Stomach (tissue), 9 donors: ENCODE results near the gene MAB21L4. TPM values are rescaled to one million over a fixed set of nuclear protein-coding genes. Genes with fewer than 3 reads are reported as not detected.

Source experiments
- DNase-seq, 2 donors: peaks; one replicate each; pipeline versions ENCODE4 v3.0.0 to v3.0.0-alpha.2; 2013 to 2019
- H3K27ac ChIP-seq, 5 donors: fragments of 200-600 bp in 4 of 5; sonication (generic) in 4 of 5; one replicate each; pipeline ENCODE4 v1.5.1; 2013 to 2019; ENCODE audit warnings: mild to moderate bottlenecking in 1 of 5, moderate library complexity in 1 of 5
- H3K27me3 ChIP-seq, 3 donors: fragments of 200-600 bp; sonication (generic); one replicate each; pipeline ENCODE4 v1.5.1; 2017 to 2019; ENCODE audit warnings: mixed run types in 1 of 3
- H3K36me3 ChIP-seq, 4 donors: fragments of 200-600 bp; sonication (generic); 1 replicate in 3 of 4; 2 replicates in 1 of 4; pipeline ENCODE4 v1.5.1; 2016 to 2019
- H3K4me1 ChIP-seq, 4 donors: fragments of 200-600 bp; sonication (generic); one replicate each; pipeline ENCODE4 v1.5.1; 2016 to 2019
- H3K4me3 ChIP-seq, 4 donors: fragments of 200-600 bp; sonication (generic) in 3 of 4; one replicate each; pipeline ENCODE4 v1.5.1; 2016 to 2019; ENCODE audit warnings: mild to moderate bottlenecking in 1 of 4
- H3K9me3 ChIP-seq, 4 donors: fragments of 200-600 bp; sonication (generic); one replicate each; pipeline ENCODE4 v1.5.1; 2016 to 2019
- EP300 ChIP-seq: sonication (generic); formaldehyde crosslinking; IDR thresholded peaks from one replicate; pipeline ENCODE4 v1.6.1; 2017; ENCODE audit warnings: antibody characterized with exemption
- POLR2A ChIP-seq, 4 donors: fragments of 450-650 bp; IDR thresholded peaks; one replicate each; pipeline ENCODE4 v1.6.1; 2016; ENCODE audit warnings: antibody characterized with exemption in 4 of 4, control low read depth in 2 of 4, mild to moderate bottlenecking in 1 of 4, moderate library complexity in 1 of 4
- POLR2AphosphoS5 ChIP-seq, 3 donors: sonication (generic); formaldehyde crosslinking; IDR thresholded peaks; one replicate each; pipeline ENCODE4 v1.6.1; 2016; ENCODE audit warnings: antibody characterized with exemption in 3 of 3
- WGBS, 5 donors: extraction: QIAGEN DNeasy Blood & Tissue Kit in 3 of 5; methylation state at CpG; one replicate each; pipeline versions ENCODE4 v1.1.5 to v1.1.7; 2013 to 2018; 5-methylcytosine and 5-hydroxymethylcytosine counted together
- intact Hi-C: fragments of 100-400 bp; cut with DNase I; formaldehyde crosslinking; loops from one replicate; pipeline ENCODE4 v1.15.1; 2023; ENCODE audit warnings: low total_unique reads
- polyA plus RNA-seq, 3 donors: library from polyadenylated mRNA; stranded (reverse); fragments of 200-250 nt; gene quantifications; one replicate each; pipeline ENCODE4 v1.2.3, GENCODE V29; 2013
- total RNA-seq, 5 donors: library from RNA; depleted of rRNA; stranded (reverse); fragments of >200 nt; gene quantifications; one replicate each; pipeline versions ENCODE4 v1.1.0 to v1.2.3, GENCODE V29; 2014 to 2016
- TF ChIP-seq, protein P1 (sequence below), 7 experiments: fragments of 450-650 bp in 4 of 7; fragments of 200-600 bp in 3 of 7; sonication (generic) in 3 of 7; IDR thresholded peaks; one replicate each; pipeline ENCODE4 v1.5.1; 2016 to 2019; ENCODE audit warnings: antibody characterized with exemption in 7 of 7, control low read depth in 2 of 7, mild to moderate bottlenecking in 1 of 7
- donor health status: healthy with polysubstance abuse.
- donor health status: Bipolar disorder and iron deficiency.
- donor health status: healthy.

Gene MAB21L4
- total and polyA plus RNA-seq, 8 donors = 0.45 to 48.9 (median 5.4) TPM; not detected in 2

DNA sequence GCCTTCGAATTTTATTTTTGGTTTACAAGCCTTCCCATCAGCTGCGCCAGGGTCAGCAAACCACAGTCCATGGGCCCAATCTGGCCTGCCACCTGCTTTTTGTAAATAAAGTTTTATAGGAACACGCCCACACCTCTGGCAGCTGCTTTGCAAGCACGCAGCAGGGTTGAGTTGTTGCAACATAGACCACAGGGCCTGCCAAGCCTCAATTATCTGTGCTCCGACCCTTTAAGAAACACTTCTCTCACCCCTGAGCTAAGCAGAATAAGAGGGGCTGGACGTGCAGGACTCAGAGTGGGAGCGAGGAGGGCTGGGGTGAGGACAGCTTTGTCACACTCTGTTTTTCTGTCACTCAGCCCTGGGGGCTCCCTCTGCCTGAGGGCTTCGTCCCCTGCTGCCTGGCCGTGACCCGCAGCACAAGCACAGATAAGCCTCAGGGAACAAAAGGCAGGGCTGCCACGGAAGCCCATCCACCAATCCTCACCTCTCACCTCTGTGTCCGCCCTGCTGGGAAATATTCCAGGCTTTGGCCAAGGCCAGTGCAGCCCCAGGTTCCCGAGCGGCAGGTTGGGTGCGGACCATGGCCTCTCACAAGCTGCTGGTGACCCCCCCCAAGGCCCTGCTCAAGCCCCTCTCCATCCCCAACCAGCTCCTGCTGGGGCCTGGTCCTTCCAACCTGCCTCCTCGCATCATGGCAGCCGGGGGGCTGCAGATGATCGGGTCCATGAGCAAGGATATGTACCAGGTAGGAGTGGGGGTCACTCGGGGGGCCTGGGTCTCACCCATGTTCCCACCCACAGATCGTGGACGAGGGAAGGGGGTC is 27.5 kb downstream of the MAB21L4 start, which contains the start of gene AGXT:
Gene AGXT (plus strand): TSS at position 539 of the 823 bp plus-strand sequence. CDS start 42 bp downstream, at position 581.
- 61 to 76% (median 71%) methylated on average over 16 to 21 of the region's 21 CpGs for WGBS, 5 donors

DNA sequence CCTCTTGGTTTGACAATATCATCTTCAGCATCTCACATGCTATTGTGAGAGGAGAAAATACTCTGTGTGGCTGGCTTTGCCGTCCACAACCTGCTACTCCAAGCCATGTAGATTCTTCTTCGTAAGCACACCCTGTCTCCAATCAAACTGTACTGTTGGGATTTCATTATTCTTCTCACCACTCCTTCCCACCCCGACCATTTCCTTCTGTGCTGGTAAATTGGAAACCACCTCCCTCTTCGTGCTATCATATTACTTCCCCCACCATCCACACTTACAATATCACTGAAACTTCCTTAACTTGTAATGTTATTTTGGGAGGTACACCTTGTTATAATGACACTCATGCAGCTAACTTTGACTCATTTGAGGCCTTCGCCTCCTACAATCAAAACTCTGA is 30.6 kb downstream of the MAB21L4 start:
- Histone ChIP-seq H3K36me3 (no peaks in the 10 kb centered on the region), H3K4me3 (no peak overlapping the region), H3K27ac (no peak overlapping the region), H3K9me3 (no peaks in the 10 kb centered on the region), H3K27me3 (peaks cover 0 to 15% (median 0%) of the 10 kb centered on the region in 3 donors), H3K4me1 (no peaks in the 10 kb centered on the region)
- TF ChIP-seq POLR2AphosphoS5 (IDR thresholded peaks at IDR 0.05) (no peak), POLR2A (IDR thresholded peaks at IDR 0.05) (no peak)
- TF ChIP-seq, protein P1, sequence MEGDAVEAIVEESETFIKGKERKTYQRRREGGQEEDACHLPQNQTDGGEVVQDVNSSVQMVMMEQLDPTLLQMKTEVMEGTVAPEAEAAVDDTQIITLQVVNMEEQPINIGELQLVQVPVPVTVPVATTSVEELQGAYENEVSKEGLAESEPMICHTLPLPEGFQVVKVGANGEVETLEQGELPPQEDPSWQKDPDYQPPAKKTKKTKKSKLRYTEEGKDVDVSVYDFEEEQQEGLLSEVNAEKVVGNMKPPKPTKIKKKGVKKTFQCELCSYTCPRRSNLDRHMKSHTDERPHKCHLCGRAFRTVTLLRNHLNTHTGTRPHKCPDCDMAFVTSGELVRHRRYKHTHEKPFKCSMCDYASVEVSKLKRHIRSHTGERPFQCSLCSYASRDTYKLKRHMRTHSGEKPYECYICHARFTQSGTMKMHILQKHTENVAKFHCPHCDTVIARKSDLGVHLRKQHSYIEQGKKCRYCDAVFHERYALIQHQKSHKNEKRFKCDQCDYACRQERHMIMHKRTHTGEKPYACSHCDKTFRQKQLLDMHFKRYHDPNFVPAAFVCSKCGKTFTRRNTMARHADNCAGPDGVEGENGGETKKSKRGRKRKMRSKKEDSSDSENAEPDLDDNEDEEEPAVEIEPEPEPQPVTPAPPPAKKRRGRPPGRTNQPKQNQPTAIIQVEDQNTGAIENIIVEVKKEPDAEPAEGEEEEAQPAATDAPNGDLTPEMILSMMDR (IDR thresholded peaks at IDR 0.05) = no peak
- intact Hi-C loops = no loop called here
- DNase-seq = no peak
- 75 to 87% (median 78%) methylated on average over 5 of the region's 5 CpGs for WGBS, 5 donors

More for the DNA sequence above, 27.5 kb downstream of the MAB21L4 start, which contains the start of gene AGXT:
- intact Hi-C loops = no loop called here
- no peaks in the 10 kb centered on the region for H3K9me3 ChIP-seq
- no peak for DNase-seq
- no peaks in the 10 kb centered on the region for H3K4me1 ChIP-seq
- H3K4me3 ChIP-seq = no peak within 1 kb of the TSS
- no peaks in the 10 kb centered on the region for H3K36me3 ChIP-seq
- TF ChIP-seq, protein P1 (IDR thresholded peaks at IDR 0.05) = no peak
- TF ChIP-seq EP300 (no peak), POLR2AphosphoS5 (IDR thresholded peaks at IDR 0.05) (no peak), POLR2A (IDR thresholded peaks at IDR 0.05) (no peak)
- no peak within 1 kb of the TSS for H3K27ac ChIP-seq
- H3K27me3 ChIP-seq = peaks cover 0 to 15% (median 0%) of the 10 kb centered on the region in 3 donors

DNA sequence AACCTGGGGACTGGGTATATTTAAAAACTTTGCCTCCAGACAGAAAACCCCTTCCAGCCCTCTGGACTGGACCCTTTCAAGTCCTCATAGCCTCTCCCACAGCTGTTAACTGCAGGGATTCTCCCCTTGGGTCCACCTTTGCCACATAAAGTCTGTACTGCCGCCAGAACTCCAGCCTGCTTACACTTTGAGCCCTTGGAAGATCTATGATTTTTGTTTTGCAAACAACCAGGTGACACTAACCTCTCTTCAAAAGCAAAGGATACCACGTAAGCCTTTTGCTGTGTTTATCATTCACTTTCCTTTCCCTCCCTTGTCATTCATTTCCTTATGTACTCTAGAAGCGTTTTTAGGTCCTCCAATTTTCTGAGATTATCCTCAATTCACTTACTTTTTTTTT is 31.5 kb downstream of the MAB21L4 start:
- DNase-seq = no peak
- H3K4me3 ChIP-seq = no peak overlapping the region
- H3K27ac ChIP-seq = no peak overlapping the region
- H3K9me3 ChIP-seq = no peaks in the 10 kb centered on the region
- intact Hi-C loops = no loop called here
- H3K4me1 ChIP-seq = no peaks in the 10 kb centered on the region
- no peaks in the 10 kb centered on the region for H3K36me3 ChIP-seq
- TF ChIP-seq, protein P1 (IDR thresholded peaks at IDR 0.05) = no peak
- TF ChIP-seq POLR2AphosphoS5 (IDR thresholded peaks at IDR 0.05) (no peak), EP300 (no peak), POLR2A (IDR thresholded peaks at IDR 0.05) (no peak)
- peaks cover 0 to 11% (median 0%) of the 10 kb centered on the region in 3 donors for H3K27me3 ChIP-seq
- 58 to 70% (median 61%) methylated on average over 3 of the region's 3 CpGs for WGBS, 5 donors

DNA sequence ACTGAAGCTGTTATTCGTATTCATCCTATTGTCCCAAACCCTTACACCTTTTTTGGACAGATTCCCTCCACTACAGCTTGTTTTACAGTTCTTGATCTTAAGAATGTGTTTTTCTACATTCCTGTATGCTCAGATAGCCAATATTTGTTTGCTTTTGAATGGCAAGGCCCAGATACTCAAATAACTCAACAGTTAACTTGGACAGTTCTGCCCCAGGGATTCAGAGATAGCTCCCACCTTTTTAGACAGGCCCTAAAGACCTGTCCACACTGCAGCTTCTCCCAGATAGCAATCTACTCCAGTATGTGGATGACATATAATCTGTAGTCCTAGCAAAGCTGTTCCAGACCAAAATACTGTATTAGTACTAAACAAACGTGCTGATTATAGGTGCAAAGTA is 34.4 kb downstream of the MAB21L4 start:
- H3K27me3 ChIP-seq = no peaks in the 10 kb centered on the region
- H3K9me3 ChIP-seq = no peaks in the 10 kb centered on the region
- 40 to 75% (median 68%) methylated on average over 2 of the region's 2 CpGs for WGBS, 5 donors
- TF ChIP-seq POLR2AphosphoS5 (IDR thresholded peaks at IDR 0.05) (no peak), POLR2A (IDR thresholded peaks at IDR 0.05) (no peak), EP300 (no peak)
- TF ChIP-seq, protein P1 (IDR thresholded peaks at IDR 0.05) = no peak
- H3K36me3 ChIP-seq = no peaks in the 10 kb centered on the region
- peaks cover 0 to 12% (median 5%) of the 10 kb centered on the region in 4 donors for H3K4me1 ChIP-seq
- H3K4me3 ChIP-seq = no peak overlapping the region
- intact Hi-C loops = no loop called here
- DNase-seq = no peak
- no peak overlapping the region for H3K27ac ChIP-seq
